ENCODE measurements around the gene PPM1M.

PPM1M gene

DNA sequence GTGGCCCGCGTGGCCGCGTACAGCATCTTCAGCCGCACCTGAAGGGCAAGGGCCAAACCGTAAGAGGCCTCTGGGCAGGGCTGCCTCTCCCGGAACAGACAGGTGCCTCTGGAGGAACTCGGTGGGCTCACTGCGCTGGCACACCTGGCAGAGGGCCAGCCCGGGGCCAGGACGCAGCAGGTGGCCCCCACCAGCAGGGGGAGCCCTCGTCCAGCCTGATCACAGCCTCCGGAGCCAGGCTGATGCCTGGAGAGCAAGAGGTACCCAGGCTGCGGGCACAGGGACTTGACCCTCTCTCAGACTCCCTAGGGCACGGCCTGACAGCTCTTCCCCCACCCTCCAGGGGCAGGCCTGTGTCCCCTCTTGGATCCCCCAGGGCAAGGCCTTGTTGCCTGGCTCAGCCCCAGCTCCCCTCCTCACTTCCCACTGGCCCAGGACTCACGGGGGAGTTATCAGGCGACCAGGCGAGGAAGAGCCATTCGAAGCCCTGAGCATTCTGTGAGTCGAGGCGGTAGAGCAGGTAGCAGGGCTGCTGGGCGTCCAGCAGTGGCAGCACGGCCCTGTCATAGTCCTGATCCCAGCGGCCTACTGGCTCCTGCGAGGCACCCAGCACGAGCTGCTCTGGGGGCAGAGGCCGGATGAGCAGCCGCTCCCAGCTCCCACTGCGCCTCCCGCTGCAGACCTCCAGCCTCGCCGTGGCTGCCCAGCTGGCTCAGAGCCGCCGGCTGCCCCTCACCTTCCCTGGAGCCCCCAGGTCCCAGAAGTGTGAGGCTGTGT lies 13.9 kb upstream of the PPM1M start:
- DNase-seq: peak in 1 of 2 experiments; percentile 43

DNA sequence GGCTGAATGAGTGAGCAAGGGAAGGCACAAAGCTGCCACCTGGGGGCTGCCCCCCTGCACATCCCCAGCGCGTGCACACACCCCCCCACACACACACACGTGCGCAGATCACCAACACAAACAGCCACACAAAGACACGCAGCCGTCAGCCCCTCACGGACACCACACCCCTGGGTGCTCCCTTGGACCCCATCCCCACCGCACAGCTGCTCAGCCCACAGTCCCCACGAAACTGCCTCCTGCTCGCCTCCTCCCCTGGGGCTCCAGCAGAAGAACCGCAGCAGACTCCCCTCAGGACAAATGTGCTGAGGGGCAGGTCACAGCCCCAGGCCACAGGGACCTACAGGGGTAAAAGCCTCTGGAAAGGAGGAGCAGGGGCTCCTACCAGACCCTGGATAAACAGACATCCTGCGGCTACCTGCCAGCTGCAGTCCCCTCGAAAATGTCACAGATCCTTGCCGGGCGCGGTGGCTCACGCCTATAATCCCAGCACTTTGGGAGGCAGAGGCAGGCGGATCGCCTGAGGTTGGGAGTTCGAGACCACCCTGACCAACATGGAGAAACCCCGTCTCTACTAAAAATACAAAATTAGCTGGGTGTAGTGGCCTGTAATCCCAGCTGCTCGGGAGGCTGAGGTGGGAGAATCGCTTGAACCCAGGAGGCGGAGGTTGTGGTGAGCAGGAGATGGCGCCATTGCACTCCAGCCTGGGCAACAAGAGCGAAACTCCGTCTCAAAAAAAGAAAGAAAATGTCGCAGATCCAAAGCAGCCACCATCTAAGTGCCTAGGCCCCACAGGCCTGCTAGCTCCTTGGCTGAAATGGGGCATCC lies 13.1 kb upstream of the PPM1M start:
- DNase-seq: no peak

DNA sequence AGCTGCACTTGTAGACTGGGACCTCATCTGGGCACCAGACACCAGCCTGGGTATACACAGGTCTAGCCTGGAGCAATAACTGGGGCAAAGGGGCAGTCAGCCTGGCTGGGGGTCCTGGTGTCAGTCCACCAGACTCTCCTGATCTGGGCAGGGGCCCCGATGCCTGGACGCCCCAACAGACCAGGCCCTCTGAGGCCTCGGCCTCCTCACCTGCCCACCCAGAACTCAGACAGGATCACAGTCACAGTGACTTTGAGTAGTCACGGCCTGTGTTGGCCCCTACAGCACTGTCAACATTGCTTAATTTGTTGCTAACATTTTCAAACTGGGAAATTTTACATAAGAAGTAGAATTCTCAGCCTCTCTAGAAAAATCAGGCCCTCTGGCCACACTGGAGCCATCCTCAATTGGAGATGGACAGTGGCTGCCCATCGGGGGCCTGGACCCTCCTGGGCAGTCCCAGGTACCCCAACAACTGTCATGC lies 12.4 kb upstream of the PPM1M start:
- DNase-seq: no peak

- DNase-seq: peak; percentile 19 to 67
These were observed 11.6 kb upstream of the PPM1M start for GRCh38 chr3:52233968-52234367.

DNA sequence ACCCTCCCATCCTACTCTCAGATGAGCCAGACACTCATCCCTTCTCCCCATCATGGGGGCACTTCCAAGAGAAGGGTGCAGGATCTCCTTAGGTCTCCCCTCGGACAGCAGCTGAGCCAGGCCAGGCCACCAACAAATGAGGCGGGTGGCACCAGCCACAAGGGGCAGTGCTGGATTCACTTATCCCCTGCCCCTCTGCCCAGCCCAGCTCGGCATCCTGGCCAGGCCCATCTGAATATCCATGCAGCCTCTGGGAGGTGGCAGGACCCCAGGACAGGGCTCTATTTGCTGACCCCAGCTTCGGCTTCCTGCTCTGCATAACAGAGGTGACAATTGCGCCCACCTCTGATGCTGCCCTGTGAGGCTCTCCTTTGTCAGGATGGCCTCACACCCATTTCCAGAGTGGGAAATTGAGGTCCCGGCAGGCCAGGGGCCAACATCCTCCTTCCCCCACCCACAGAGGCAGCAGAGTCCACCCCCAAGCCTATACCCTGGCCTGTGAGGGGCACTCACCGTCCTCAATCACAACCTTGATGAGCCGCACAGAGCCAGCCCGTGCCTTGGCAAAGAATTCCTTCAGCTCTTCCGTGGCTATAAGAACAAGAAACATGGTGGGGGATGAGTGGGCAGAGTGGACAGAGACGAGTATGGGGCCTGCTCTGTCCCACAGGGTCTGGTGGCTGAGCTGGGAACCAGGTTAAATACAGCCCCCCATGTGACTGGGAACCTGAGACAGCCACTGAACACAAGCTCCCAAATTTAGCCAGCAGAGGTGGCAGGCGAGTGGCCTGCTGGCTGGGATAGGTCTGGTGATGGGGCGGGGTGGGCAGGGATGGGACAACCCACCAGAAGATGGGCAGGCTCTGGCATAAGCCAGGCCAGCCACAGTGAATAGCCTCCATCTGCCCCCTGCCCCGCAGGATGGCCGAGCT lies 10.8 kb upstream of the PPM1M start:
- no peak for DNase-seq

GRCh38 chr3:52236424-52236886 lies 9.1 kb upstream of the PPM1M start:
- no peak for DNase-seq

DNA sequence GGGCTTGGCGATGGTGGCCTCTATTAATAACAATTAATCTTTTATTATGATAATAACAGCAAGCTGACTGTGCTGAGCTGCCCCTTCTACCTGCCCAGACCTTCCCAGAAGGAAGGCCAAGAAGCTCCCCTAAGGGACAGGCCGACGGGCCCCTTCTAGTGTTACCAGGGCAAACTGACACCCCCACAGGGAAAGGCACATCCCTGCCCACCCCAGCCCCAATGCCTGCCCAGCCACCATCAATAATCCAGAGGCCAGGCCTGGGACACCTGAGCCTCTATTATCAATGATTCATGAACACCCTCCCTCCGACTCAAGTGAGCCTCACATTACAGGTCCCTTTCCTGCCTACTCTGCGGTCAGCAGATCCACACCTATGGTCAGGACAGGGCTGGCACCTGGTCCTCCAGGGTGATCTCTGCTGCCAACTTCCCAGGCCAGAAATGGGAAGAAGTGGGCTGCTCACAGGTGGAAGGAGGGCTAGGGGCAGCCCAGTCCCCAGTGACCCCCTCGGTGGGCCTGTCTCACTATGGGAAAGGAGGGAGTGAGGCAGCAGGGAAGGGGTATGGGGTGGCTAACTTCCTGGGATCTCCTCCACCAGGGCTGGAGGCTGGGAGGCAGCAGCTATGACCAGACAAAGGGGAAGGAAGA lies 8.4 kb upstream of the PPM1M start:
- no peak for DNase-seq

- peak; percentile 54 to 81 for DNase-seq
These were observed 7.8 kb upstream of the PPM1M start for GRCh38 chr3:52237657-52238172.

- DNase-seq: peak in 1 of 2 experiments; percentile 50
These were observed 7.3 kb upstream of the PPM1M start for GRCh38 chr3:52238193-52238760.

GRCh38 chr3:52238761-52239701 lies 6.5 kb upstream of the PPM1M start, which contains the start of gene TWF2:
Gene TWF2 (minus strand): TSS chr3:52239158. CDS start chr3:52239016, 142 bp downstream.
- DNase-seq: peak; percentile 54 to 82

DNA sequence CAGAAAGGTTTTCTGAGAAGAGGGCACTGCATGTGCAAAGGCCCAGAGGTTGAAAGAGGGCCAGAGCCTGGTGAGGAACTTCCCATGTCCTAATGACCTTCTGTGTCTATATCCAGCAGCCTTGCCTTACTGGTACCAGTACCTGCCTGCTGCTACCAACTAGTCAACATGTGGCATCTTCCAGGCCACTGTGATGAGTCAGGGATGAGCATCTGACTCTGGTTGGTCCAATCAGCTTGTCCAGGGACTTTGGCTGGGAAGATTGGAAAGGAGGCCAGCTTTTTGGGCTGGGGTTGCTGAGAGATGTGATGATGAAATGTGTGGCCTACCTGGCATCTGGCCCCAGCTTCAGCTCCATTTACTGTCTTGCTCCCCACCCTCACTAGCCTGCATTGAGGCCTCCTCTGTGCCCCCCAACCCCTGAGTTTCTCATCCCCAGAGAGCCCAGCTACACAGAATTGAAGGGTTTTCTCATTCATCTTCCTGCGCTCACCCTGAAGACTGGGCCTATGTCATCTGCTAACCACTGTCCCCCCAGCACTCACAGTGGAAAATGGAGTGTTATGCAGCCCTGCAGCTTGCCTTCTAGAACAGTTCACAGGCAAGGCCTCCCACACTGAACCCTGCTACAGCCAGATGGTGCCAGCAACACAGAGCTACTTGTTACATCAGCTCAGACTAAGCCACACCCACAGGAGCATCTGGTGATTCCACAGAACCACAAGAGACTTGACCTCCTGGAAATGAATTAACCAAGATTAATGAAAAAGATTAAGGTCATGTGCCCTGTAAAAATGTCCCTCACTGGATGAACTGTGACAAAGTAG lies 5.3 kb upstream of the PPM1M start:
- DNase-seq: peak; percentile 44 to 76

DNA sequence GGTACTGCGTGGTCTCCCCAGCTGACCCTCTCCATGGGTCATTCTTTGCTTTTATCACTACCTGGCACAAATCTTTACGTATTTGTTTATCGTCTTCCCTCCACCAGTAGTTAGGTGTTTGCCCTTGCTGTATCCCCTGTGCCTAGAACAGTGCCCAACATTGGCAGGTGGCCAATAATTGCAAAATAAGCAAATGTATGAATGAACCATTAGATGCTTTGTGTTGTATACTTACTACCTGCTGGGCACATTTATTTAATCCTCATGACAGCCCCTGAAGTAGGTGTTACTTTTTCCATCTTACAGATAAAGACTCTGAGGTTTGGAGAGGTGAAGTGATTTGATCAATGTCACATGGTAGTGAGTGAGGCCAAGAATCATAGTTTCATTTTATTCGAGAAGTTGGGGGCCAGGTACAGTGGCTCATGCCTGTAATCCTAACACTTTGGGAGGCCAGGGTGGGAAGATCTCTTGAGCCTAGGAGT lies 4.6 kb upstream of the PPM1M start:
- DNase-seq: peak in 1 of 2 experiments; percentile 35

DNA sequence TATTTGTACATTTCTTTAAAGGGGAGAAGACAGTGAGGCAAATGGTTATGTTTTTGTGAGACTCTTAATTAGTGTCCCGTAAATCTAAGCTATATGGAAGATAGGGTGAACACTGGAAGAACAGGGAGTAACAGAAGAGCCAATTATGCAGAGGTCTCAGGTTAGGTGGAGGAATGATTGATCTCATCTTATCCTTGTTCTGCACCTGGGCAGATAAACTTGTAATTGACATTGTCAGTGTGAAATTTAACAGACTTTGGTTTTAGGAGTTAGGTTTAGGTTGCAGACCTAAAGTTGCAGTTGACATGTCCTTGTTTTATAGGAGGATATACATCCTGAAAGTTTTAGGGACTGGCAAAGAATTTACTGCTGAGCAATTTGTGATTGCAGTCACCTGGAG lies 3.5 kb upstream of the PPM1M start:
- no peak for DNase-seq

DNA sequence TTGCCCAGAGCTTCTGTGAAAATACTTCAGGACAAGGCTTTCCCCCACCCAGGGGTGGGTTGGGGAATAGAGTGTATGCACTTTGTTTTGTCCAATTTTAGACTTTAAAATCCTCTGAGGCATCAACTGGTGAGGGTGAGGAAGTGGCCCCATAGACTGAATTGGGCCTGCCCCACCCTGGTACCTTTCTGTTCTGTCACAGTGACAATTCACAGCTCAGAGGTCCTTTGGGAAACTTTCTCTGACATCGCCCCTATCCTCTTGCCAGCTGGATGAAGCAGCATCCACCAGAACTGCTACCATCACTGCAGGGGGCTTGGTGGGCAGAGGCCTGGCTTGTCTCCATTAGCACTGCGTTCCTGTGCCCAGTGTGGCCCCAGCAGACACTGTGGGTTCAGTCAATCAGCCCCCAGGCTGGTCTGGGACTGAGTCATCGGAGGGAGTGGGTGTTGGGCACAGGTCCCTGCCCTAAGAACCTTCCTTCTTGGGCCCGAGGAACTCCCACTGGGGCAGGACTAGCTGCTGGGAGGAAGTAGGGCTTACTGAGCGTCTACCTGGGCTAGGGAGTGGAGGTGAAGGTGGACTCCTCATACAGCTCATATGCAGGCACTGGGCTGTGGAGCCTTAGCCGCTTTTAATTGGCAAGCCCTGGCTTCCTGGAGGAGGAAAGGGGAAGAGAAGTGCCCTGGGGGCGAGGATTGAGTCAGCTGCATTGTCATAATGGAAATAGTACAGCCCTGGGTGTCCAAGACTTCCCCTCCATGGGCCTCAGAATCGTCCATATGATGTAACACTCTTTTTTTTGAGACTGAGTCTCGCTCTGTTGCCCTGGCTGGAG lies 1.5 kb upstream of the PPM1M start:
- DNase-seq: no peak

- DNase-seq: no peak
These were observed 683 bp downstream of the PPM1M start for GRCh38 chr3:52246264-52246620.

- no peak for DNase-seq
These were observed 1.3 kb downstream of the PPM1M start for GRCh38 chr3:52246728-52247408.

- DNase-seq: no peak
These were observed 2.0 kb downstream of the PPM1M start for GRCh38 chr3:52247409-52248164.

Data from NCI-H446 (cell line).